Activated CD8-positive, alpha-beta T cell treated with anti-CD3 and anti-CD28 coated beads, Interleukin-2, amount 10 ng/mL, durations not matched to agents 7 days and 5 days (primary cell): ENCODE data around the gene KCNMA1. TPM values are rescaled to one million over a fixed set of nuclear protein-coding genes. Genes with fewer than 3 reads are reported as not detected.
"Not testable (repeated sequence)": the region's sequence is repeated elsewhere in the genome, so short reads cannot be mapped to it uniquely, and the experiment has no call there.

Experiments
- ATAC-seq: fragments of 150-1000 bp; cut with Tn5 transposase; one replicate; pipeline ENCODE4 v1.10.0; 2021; ENCODE audit warnings: moderate library complexity
- CTCF ChIA-PET: fragments of 350-600 bp; sonication (Branson Sonifier 250); formaldehyde crosslinking; loops from one replicate; lab custom pipeline; 2021; ENCODE audit warnings: antibody characterized with exemption; lab: Charles Lee
- POLR2A ChIA-PET: fragments of 350-600 bp; sonication (Branson Sonifier 250); formaldehyde crosslinking; loops from one replicate; lab custom pipeline; 2021; ENCODE audit warnings: antibody characterized with exemption; lab: Charles Lee
- DNase-seq: peaks from one replicate; pipeline ENCODE4 v3.0.0-alpha.2; 2020
- H3K27ac Mint-ChIP-seq: one replicate; pipeline ENCODE4 v1.8.0; 2021; ENCODE audit warnings: mild to moderate bottlenecking, mixed read lengths
- H3K27me3 Mint-ChIP-seq: one replicate; pipeline ENCODE4 v1.8.0; 2021; ENCODE audit warnings: low read depth, mixed read lengths
- H3K36me3 Mint-ChIP-seq: one replicate; pipeline ENCODE4 v1.8.0; 2021; ENCODE audit warnings: low read depth, mixed read lengths
- H3K4me1 Mint-ChIP-seq: one replicate; pipeline ENCODE4 v1.8.0; 2021; ENCODE audit warnings: low read depth, mixed read lengths
- H3K4me3 Mint-ChIP-seq: one replicate; pipeline ENCODE4 v1.8.0; 2021; ENCODE audit warnings: mild to moderate bottlenecking, mixed read lengths
- H3K9me3 Mint-ChIP-seq: one replicate; pipeline ENCODE4 v1.8.0; 2022; ENCODE audit warnings: mixed read lengths; ENCODE audit not compliant: insufficient read depth
- total RNA-seq, 2 experiments: library from RNA; stranded (reverse); gene quantifications; one replicate each; pipeline ENCODE4 v1.2.3, GENCODE V29; 2021

KCNMA1 gene
- total RNA-seq, result under 1 TPM; 0.16 TPM

DNA sequence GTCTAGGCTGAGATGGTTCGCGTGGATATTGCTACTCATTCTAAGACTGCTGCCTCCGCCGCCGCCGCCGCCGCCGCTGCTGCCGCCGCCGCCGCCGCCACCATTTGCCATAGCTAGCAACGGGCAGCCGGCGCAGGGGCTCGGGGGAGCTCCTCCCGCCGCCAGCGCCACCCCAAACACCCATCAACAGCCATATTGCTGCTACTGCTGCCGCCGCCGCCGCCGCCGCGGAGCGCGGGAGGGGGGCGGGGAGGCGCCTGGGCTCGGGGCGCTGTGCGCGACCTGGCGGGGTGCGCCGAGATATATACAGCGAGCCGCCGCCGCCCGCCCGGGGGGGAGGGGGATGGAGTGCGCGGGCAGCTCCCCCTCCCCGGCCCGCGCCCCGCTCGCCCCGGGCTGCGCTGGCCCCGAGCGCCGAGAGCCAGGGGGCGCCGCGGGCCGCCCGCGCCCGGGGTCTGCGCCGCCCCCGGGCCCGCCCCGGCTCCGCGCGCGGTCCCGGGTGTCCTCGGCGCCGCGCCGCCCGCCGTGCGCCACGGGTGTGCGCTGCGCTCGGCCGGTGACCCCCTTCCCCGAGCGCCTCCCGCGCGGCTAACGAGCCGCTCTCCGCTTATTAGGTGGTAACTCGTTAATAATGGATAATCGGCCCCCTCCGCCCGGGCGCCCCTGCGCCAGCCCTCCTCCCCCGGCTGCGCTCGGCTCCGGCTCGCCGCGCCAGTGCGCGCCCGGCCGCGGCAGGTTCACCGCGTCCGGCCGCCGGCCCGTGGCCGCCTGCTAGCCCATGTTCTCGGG, at the start of gene KCNMA1:
KCNMA1 (minus strand) TSS at position 277 of the 789 bp plus-strand sequence.
- peaks cover 7% of the 10 kb centered on the region for H3K4me1 Mint-ChIP-seq
- ChIA-PET POLR2A (no interaction called here), CTCF (no interaction called here)
- ATAC-seq (peak; percentile 39), DNase-seq (no peak)
- no peak within 1 kb of the TSS for H3K4me3 Mint-ChIP-seq
- peaks cover 70% of the 10 kb centered on the region for H3K27me3 Mint-ChIP-seq
- H3K9me3 Mint-ChIP-seq, result no peaks in the 10 kb centered on the region
- no peak within 1 kb of the TSS for H3K27ac Mint-ChIP-seq
- H3K36me3 Mint-ChIP-seq, result no peaks in the 10 kb centered on the region

DNA sequence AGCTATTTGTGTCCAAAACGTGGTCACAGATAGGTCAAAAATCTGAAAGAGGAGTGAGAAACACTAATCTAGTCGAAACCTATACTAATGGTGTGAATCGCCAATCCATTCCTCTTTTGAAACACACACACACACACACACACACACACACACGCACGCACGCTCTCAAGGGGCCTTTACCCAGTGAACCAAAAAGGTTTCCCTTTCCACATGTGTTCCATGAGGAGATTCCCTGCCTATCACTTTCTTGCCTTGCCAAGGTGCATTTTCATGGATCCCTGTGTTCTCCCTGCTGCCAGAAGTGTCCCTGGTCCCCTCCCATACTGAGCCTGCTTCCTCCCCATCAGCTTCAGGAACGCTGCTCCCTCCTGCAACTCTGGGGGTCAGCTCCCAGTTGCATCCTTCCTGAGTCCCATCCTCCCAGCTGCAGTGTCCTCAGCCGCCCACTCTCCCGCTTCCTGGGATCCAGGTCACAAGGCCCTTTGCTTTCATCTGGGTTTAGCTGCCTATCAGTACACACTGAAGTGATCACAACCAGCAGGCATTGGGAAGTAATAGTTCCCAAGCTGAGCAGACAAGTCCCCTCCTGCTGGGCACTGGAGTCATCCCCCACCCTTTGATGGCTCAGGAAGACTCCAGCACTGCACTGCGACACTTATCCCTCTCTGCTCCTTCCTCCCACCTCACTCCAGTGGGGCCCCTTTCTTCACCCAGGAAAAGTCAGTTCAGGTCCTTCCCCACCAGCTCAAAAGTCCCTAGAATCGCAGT, 49.2 kb upstream of the KCNMA1 start:
- H3K27ac Mint-ChIP-seq, result no peak overlapping the region
- peaks cover 10% of the 10 kb centered on the region for H3K27me3 Mint-ChIP-seq
- CTCF ChIA-PET, result no interaction called here

GRCh38 chr10:77686096-77686495, 48.5 kb upstream of the KCNMA1 start:
- Mint-ChIP-seq H3K4me1 (no peaks in the 10 kb centered on the region), H3K27ac (no peak overlapping the region), H3K27me3 (peaks cover 10% of the 10 kb centered on the region), H3K9me3 (no peaks in the 10 kb centered on the region), H3K36me3 (no peaks in the 10 kb centered on the region), H3K4me3 (no peak overlapping the region)
- CTCF ChIA-PET, result no interaction called here
- no peak for DNase-seq
- POLR2A ChIA-PET, result no interaction called here
- no peak for ATAC-seq

More for the DNA sequence above, 49.2 kb upstream of the KCNMA1 start:
- no peaks in the 10 kb centered on the region for H3K4me1 Mint-ChIP-seq
- POLR2A ChIA-PET, result no interaction called here
- H3K9me3 Mint-ChIP-seq, result no peaks in the 10 kb centered on the region
- H3K4me3 Mint-ChIP-seq, result no peak overlapping the region
- ATAC-seq (no peak), DNase-seq (no peak)
- H3K36me3 Mint-ChIP-seq, result no peaks in the 10 kb centered on the region

- ATAC-seq (no peak), DNase-seq (no peak)
- Mint-ChIP-seq H3K27me3 (peaks cover 10% of the 10 kb centered on the region), H3K36me3 (no peaks in the 10 kb centered on the region), H3K27ac (no peak overlapping the region), H3K9me3 (no peaks in the 10 kb centered on the region), H3K4me1 (no peaks in the 10 kb centered on the region), H3K4me3 (no peak overlapping the region)
- ChIA-PET POLR2A (no interaction called here), CTCF (no interaction called here)
Measured at GRCh38 chr10:77685432-77685831, 47.8 kb upstream of the KCNMA1 start.

DNA sequence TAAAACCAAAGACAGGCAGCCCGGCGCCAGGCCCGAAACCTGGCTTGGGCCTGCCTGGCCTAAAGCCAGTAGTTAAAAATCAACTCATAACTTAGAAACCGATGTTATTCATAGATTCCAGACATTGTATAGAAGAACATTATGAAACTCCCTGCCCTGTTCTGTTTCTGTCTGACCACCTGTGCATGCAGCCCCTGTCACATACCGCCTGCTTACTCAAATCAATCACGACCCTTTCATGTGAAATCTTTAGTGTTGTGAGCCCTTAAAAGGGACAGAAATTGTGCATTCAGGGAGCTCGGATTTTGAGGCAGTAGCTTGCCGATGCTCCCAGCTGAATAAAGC, 45.5 kb upstream of the KCNMA1 start:
- ATAC-seq, H3K36me3 Mint-ChIP-seq, H3K27ac Mint-ChIP-seq, POLR2A ChIA-PET, H3K4me1 Mint-ChIP-seq, H3K4me3 Mint-ChIP-seq, DNase-seq, H3K9me3 Mint-ChIP-seq: not testable (repeated sequence)
- CTCF ChIA-PET, result interaction anchor here (1.3 kb wide), 1 partner anchor 27 kb away, joined by 3 read pairs; no protein-coding TSS in a partner anchor
- H3K27me3 Mint-ChIP-seq, result peaks cover 13% of the 10 kb centered on the region

DNA sequence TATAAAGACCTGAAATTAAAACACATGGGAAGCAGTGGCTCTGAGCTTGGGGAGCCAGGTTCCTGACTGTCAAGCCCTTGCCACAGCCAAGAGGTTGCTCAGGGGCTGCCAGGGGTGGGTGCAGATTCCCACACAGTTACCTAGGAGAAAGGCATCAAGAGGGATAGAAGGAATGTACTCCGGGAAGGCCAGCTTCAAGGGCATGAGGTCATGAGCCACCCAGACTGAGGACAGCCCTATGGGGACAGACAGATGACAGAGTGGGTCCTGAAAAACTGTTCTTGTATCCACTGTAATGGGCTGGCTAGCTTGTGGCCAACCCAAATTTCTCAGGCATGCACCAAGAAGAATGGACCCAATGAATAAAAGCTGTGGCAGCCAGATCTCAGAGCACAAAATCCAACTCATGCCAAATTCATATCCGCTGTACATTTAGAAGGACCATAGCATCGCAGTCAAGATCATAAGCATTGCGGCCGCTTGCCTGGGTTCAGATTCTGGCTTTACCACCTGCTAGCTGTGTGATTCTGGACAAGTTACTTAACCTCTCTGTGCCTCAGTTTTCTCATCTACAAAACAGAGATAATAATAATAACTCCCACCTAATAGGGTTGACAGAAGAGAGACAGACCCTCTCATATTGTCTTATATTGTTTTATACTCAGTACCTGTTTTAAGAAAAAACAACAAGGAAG, 44.9 kb upstream of the KCNMA1 start:
- POLR2A ChIA-PET, result no interaction called here

GRCh38 chr10:77681839-77682238, 44.2 kb upstream of the KCNMA1 start:
- POLR2A ChIA-PET, result no interaction called here
- Mint-ChIP-seq H3K27me3 (peaks cover 14% of the 10 kb centered on the region), H3K36me3 (no peaks in the 10 kb centered on the region), H3K9me3 (no peaks in the 10 kb centered on the region), H3K4me3 (no peak overlapping the region), H3K4me1 (no peaks in the 10 kb centered on the region), H3K27ac (no peak overlapping the region)
- ATAC-seq, result no peak
- no peak for DNase-seq
- CTCF ChIA-PET, result interaction anchor here (1.3 kb wide), 1 partner anchor 28 kb away, joined by 3 read pairs; no protein-coding TSS in a partner anchor

More for the DNA sequence above, 44.9 kb upstream of the KCNMA1 start:
- no peaks in the 10 kb centered on the region for H3K36me3 Mint-ChIP-seq
- H3K27ac Mint-ChIP-seq, result no peak overlapping the region
- no peaks in the 10 kb centered on the region for H3K9me3 Mint-ChIP-seq
- DNase-seq (no peak), ATAC-seq (no peak)
- peaks cover 16% of the 10 kb centered on the region for H3K27me3 Mint-ChIP-seq
- CTCF ChIA-PET, result interaction anchor here (1.3 kb wide), 1 partner anchor 28 kb away, joined by 3 read pairs; no protein-coding TSS in a partner anchor
- no peak overlapping the region for H3K4me3 Mint-ChIP-seq
- H3K4me1 Mint-ChIP-seq, result no peaks in the 10 kb centered on the region

DNA sequence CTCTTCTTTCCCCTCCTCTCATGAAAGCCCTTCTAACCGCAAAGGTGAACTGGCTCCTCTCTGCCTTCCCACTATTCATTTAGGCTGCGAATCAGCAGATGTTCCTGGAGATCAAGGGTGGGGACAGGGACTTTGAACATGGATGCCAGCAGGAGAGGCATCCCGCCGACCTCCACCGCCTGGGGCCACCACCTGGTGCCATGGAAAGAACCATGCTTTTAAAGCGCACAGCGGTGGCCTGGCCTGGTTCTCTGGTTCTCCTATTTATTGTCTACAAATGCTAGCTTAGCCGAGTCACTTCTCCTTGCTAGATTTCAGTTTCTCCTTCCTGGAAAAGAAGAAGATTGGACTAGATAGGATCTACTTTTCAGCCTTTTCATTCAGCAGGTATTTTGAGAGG, 43.2 kb upstream of the KCNMA1 start:
- no peak overlapping the region for H3K27ac Mint-ChIP-seq
- ChIA-PET CTCF (interaction anchor here (1.2 kb wide), 1 partner anchor 31 kb away, joined by 5 read pairs; no protein-coding TSS in a partner anchor), POLR2A (no interaction called here)
- no peak overlapping the region for H3K4me3 Mint-ChIP-seq
- no peak for DNase-seq
- no peaks in the 10 kb centered on the region for H3K9me3 Mint-ChIP-seq
- no peaks in the 10 kb centered on the region for H3K4me1 Mint-ChIP-seq
- H3K27me3 Mint-ChIP-seq, result peaks cover 12% of the 10 kb centered on the region
- no peak for ATAC-seq
- H3K36me3 Mint-ChIP-seq, result no peaks in the 10 kb centered on the region

GRCh38 chr10:77680065-77680464, 42.5 kb upstream of the KCNMA1 start:
- no peaks in the 10 kb centered on the region for H3K4me1 Mint-ChIP-seq
- CTCF ChIA-PET, result no interaction called here

GRCh38 chr10:77679217-77679616, 41.6 kb upstream of the KCNMA1 start:
- H3K9me3 Mint-ChIP-seq, result no peaks in the 10 kb centered on the region
- H3K27ac Mint-ChIP-seq, result no peak overlapping the region
- no peak for DNase-seq
- no peaks in the 10 kb centered on the region for H3K4me1 Mint-ChIP-seq
- H3K36me3 Mint-ChIP-seq, result no peaks in the 10 kb centered on the region
- CTCF ChIA-PET, result no interaction called here
- peaks cover 13% of the 10 kb centered on the region for H3K27me3 Mint-ChIP-seq
- H3K4me3 Mint-ChIP-seq, result no peak overlapping the region
- no peak for ATAC-seq
- POLR2A ChIA-PET, result no interaction called here

More at GRCh38 chr10:77680065-77680464, 42.5 kb upstream of the KCNMA1 start:
- DNase-seq, result no peak
- no peaks in the 10 kb centered on the region for H3K9me3 Mint-ChIP-seq
- H3K27ac Mint-ChIP-seq, result no peak overlapping the region
- peaks cover 13% of the 10 kb centered on the region for H3K27me3 Mint-ChIP-seq
- no peaks in the 10 kb centered on the region for H3K36me3 Mint-ChIP-seq
- no peak overlapping the region for H3K4me3 Mint-ChIP-seq
- POLR2A ChIA-PET, result no interaction called here
- ATAC-seq, result no peak

DNA sequence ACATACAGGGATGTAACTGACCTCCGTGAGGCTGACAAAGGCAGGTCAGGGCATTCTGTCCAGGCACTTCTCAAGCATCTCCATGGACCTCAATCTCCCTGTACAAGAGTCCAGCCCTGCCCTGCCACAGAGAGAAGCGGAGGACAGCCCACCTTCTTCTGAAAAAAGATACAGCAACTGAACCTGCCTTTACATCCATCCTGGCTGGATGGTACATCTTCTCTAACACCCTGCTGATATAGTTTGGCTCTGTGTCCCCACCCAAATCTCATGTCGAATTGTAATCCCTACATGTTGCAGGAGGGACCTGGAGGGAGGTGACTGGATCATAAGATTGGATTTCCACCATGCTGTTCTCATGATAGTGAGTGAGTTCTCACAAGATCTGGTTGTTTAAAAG, 40.5 kb upstream of the KCNMA1 start:
- CTCF ChIA-PET, result interaction anchor here (0.5 kb wide), 1 partner anchor 616 kb away, joined by 3 read pairs; no protein-coding TSS in a partner anchor
- no peak for ATAC-seq

More for the DNA sequence above, 40.5 kb upstream of the KCNMA1 start:
- Mint-ChIP-seq H3K4me1 (no peaks in the 10 kb centered on the region), H3K27me3 (peaks cover 16% of the 10 kb centered on the region), H3K9me3 (no peaks in the 10 kb centered on the region), H3K27ac (no peak overlapping the region), H3K36me3 (no peaks in the 10 kb centered on the region), H3K4me3 (no peak overlapping the region)
- POLR2A ChIA-PET, result no interaction called here
- DNase-seq, result no peak
